HepG2 (cell line): ENCODE results near the gene ASB16. TPM values are rescaled to one million over a fixed set of nuclear protein-coding genes. Genes with fewer than 3 reads are reported as not detected.

Experiments used
- FOXO1 ChIP-seq: sonication (generic); formaldehyde crosslinking; IDR thresholded peaks from 2 replicates; pipeline ENCODE4 v1.4.0; 2020; ENCODE audit warnings: missing genetic modification reagents
- KLF15 ChIP-seq: sonication (generic); formaldehyde crosslinking; IDR thresholded peaks from 2 replicates; pipeline ENCODE4 v1.8.1; 2023; ENCODE audit warnings: borderline replicate concordance, mild to moderate bottlenecking, inconsistent platforms, missing genetic modification reagents, mixed read lengths
- POLR2AphosphoS2 ChIP-seq: IDR thresholded peaks from 2 replicates; pipeline ENCODE4 v1.6.1; 2011; ENCODE audit warnings: low read depth, low read length, improper control_type of control experiment
- PTBP1 ChIP-seq: fragments of 200-400 bp; formaldehyde crosslinking; IDR thresholded peaks from 2 replicates; pipeline ENCODE4 v1.6.1; 2018; ENCODE audit warnings: low read length, low read depth; ENCODE audit not compliant: poor library complexity, severe bottlenecking
- RARA ChIP-seq: IDR thresholded peaks from 2 replicates; pipeline ENCODE4 v1.6.1; 2016; ENCODE audit warnings: missing genetic modification reagents, missing compliant biosample characterization
- SAP130 ChIP-seq: IDR thresholded peaks from 2 replicates; pipeline ENCODE4 v1.6.1; 2016; ENCODE audit warnings: low read depth
- SP5 ChIP-seq: IDR thresholded peaks from 2 replicates; pipeline ENCODE4 v1.6.1; 2016; ENCODE audit warnings: low read depth, borderline replicate concordance
- WIZ ChIP-seq: sonication (generic); formaldehyde crosslinking; IDR thresholded peaks from 2 replicates; pipeline ENCODE4 v1.5.1; 2020; ENCODE audit warnings: mild to moderate bottlenecking, missing genetic modification reagents
- ZBTB21 ChIP-seq: sonication (generic); formaldehyde crosslinking; IDR thresholded peaks from 2 replicates; pipeline ENCODE4 v1.4.0; 2020; ENCODE audit warnings: missing genetic modification reagents
- ZNF446 ChIP-seq: sonication (generic); formaldehyde crosslinking; IDR thresholded peaks from 2 replicates; pipeline ENCODE4 v1.5.0; 2020; ENCODE audit warnings: mild to moderate bottlenecking, missing genetic modification reagents
- ZNF563 ChIP-seq: sonication (generic); formaldehyde crosslinking; IDR thresholded peaks from 2 replicates; pipeline ENCODE4 v1.8.0; 2022; ENCODE audit warnings: mild to moderate bottlenecking, moderate library complexity, missing genetic modification reagents
- ZNF83 ChIP-seq: sonication (generic); formaldehyde crosslinking; IDR thresholded peaks from 2 replicates; pipeline ENCODE4 v1.4.0; 2020; ENCODE audit warnings: missing genetic modification reagents, mild to moderate bottlenecking, borderline replicate concordance
- polyA plus RNA-seq, 8 experiments: library from polyadenylated mRNA; depleted of rRNA in 3 of 8; stranded (reverse) in 7 of 8; unstranded in 1 of 8; fragments of >200 nt; fragmentation: Illumina TruSeq in 4 of 8; extraction: Trizol in 4 of 8; gene quantifications; 2 replicates each; pipeline versions ENCODE4 v1.2.1 to v1.2.3, GENCODE V29; 2011 to 2016; ENCODE audit warnings: low read depth in 4 of 8, missing spikeins in 1 of 8, mixed read lengths in 1 of 8; ENCODE audit not compliant: insufficient read depth in 1 of 8
- total RNA-seq, 5 experiments: library from RNA; depleted of rRNA; stranded (reverse); fragments of >200 nt; fragmentation: Illumina TruSeq; extraction: Trizol; gene quantifications; 2 replicates each; pipeline ENCODE4 v1.2.3, GENCODE V29; 2016; ENCODE audit warnings: low read depth in 1 of 5
- TF ChIP-seq, protein P1 (sequence below): sonication (generic); formaldehyde crosslinking; conservative IDR thresholded peaks from 2 replicates; pipeline ENCODE4 v1.4.0; 2020; ENCODE audit warnings: missing genetic modification reagents
- TF ChIP-seq, protein P2 (sequence below): sonication (generic); formaldehyde crosslinking; IDR thresholded peaks from 2 replicates; pipeline ENCODE4 v1.9.0; 2021; ENCODE audit warnings: missing genetic modification reagents, mild to moderate bottlenecking, borderline replicate concordance
- TF ChIP-seq, protein P3 (sequence below): sonication (generic); formaldehyde crosslinking; IDR thresholded peaks from 2 replicates; pipeline ENCODE4 v1.4.0; 2020; ENCODE audit warnings: mild to moderate bottlenecking, low read depth, missing genetic modification reagents
- TF ChIP-seq, protein P4 (sequence below): sonication (generic); formaldehyde crosslinking; IDR thresholded peaks from 2 replicates; pipeline ENCODE4 v1.8.0; 2022; ENCODE audit warnings: mild to moderate bottlenecking, missing genetic modification reagents
- TF ChIP-seq, protein P5 (sequence below): sonication (generic); formaldehyde crosslinking; IDR thresholded peaks from 2 replicates; pipeline ENCODE4 v1.8.0; 2022; ENCODE audit warnings: missing genetic modification reagents, mild to moderate bottlenecking, borderline replicate concordance
- TF ChIP-seq, protein P6 (sequence below): sonication (generic); formaldehyde crosslinking; IDR thresholded peaks from 2 replicates; pipeline ENCODE4 v1.4.0; 2020; ENCODE audit warnings: mild to moderate bottlenecking, missing genetic modification reagents, borderline replicate concordance
- TF ChIP-seq, protein P7 (sequence below): IDR thresholded peaks from 2 replicates; pipeline ENCODE4 v1.6.1; 2018; ENCODE audit warnings: missing genetic modification reagents, mild to moderate bottlenecking, missing compliant biosample characterization

Gene ASB16
- total and polyA plus RNA-seq, 2 of the 13 experiments (the other 11 are each of a cell fraction or from before 2014, with no cell fraction given), result 0.07 TPM; not detected in 1

DNA sequence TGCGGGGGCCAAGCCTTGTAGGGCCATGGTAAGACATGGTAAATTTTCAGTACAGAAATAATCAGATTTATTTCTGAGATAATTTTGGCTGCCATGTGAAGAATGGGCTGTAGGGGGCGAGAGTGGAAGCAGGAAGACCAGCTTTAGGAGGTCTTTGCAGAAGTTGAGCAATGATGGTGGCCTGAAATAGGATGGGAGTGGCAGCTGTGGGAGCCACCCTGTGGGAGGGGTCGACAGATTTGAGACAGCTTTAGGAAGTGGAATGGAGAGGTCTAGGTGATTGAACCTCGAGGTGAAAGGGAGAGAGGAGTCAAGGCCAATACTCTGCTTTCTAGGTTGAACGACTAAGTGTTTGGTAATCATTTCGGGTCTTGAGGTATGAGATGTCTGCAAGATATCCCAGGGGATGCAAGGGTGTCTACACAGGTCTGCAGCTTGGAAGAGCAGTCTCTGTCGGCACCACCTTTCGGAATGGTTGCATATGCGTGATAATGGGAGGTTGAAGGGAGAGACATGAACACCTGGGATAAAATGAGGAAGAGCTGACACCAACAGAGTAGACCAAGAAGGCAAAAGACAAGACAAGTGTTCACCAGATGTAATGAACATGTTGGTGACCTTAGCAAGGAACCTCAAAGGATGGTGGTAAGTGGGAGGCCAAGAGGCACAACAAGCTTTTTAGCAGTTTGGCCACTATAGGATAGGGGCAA, 33.4 kb downstream of the ASB16 start (continued):
- TF ChIP-seq, protein P1, sequence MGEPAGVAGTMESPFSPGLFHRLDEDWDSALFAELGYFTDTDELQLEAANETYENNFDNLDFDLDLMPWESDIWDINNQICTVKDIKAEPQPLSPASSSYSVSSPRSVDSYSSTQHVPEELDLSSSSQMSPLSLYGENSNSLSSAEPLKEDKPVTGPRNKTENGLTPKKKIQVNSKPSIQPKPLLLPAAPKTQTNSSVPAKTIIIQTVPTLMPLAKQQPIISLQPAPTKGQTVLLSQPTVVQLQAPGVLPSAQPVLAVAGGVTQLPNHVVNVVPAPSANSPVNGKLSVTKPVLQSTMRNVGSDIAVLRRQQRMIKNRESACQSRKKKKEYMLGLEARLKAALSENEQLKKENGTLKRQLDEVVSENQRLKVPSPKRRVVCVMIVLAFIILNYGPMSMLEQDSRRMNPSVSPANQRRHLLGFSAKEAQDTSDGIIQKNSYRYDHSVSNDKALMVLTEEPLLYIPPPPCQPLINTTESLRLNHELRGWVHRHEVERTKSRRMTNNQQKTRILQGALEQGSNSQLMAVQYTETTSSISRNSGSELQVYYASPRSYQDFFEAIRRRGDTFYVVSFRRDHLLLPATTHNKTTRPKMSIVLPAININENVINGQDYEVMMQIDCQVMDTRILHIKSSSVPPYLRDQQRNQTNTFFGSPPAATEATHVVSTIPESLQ (CRISPR knock-in tag), result no peak
- TF ChIP-seq ZNF83 (no peak), ZBTB21 (CRISPR knock-in tag) (no peak), ZNF446 (CRISPR knock-in tag) (no peak), KLF15 (CRISPR knock-in tag) (no peak), SP5 (CRISPR knock-in tag) (peak; percentile 33; the same call in 1 of the 2 replicates), RARA (no peak), SAP130 (CRISPR knock-in tag) (peak; percentile 34; the same call in 1 of the 2 replicates), FOXO1 (CRISPR knock-in tag) (no peak), PTBP1 (no peak), POLR2AphosphoS2 (no peak), ZNF563 (CRISPR knock-in tag) (no peak), WIZ (CRISPR knock-in tag) (no peak)
- TF ChIP-seq, protein P2, sequence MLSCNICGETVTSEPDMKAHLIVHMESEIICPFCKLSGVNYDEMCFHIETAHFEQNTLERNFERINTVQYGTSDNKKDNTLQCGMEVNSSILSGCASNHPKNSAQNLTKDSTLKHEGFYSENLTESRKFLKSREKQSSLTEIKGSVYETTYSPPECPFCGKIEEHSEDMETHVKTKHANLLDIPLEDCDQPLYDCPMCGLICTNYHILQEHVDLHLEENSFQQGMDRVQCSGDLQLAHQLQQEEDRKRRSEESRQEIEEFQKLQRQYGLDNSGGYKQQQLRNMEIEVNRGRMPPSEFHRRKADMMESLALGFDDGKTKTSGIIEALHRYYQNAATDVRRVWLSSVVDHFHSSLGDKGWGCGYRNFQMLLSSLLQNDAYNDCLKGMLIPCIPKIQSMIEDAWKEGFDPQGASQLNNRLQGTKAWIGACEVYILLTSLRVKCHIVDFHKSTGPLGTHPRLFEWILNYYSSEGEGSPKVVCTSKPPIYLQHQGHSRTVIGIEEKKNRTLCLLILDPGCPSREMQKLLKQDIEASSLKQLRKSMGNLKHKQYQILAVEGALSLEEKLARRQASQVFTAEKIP, result no peak
- TF ChIP-seq, protein P3, sequence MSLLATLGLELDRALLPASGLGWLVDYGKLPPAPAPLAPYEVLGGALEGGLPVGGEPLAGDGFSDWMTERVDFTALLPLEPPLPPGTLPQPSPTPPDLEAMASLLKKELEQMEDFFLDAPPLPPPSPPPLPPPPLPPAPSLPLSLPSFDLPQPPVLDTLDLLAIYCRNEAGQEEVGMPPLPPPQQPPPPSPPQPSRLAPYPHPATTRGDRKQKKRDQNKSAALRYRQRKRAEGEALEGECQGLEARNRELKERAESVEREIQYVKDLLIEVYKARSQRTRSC (CRISPR knock-in tag), result no peak
- TF ChIP-seq, protein P4, sequence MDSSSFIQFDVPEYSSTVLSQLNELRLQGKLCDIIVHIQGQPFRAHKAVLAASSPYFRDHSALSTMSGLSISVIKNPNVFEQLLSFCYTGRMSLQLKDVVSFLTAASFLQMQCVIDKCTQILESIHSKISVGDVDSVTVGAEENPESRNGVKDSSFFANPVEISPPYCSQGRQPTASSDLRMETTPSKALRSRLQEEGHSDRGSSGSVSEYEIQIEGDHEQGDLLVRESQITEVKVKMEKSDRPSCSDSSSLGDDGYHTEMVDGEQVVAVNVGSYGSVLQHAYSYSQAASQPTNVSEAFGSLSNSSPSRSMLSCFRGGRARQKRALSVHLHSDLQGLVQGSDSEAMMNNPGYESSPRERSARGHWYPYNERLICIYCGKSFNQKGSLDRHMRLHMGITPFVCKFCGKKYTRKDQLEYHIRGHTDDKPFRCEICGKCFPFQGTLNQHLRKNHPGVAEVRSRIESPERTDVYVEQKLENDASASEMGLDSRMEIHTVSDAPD, result no peak
- TF ChIP-seq, protein P5, sequence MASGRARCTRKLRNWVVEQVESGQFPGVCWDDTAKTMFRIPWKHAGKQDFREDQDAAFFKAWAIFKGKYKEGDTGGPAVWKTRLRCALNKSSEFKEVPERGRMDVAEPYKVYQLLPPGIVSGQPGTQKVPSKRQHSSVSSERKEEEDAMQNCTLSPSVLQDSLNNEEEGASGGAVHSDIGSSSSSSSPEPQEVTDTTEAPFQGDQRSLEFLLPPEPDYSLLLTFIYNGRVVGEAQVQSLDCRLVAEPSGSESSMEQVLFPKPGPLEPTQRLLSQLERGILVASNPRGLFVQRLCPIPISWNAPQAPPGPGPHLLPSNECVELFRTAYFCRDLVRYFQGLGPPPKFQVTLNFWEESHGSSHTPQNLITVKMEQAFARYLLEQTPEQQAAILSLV, result no peak
- TF ChIP-seq, protein P6, sequence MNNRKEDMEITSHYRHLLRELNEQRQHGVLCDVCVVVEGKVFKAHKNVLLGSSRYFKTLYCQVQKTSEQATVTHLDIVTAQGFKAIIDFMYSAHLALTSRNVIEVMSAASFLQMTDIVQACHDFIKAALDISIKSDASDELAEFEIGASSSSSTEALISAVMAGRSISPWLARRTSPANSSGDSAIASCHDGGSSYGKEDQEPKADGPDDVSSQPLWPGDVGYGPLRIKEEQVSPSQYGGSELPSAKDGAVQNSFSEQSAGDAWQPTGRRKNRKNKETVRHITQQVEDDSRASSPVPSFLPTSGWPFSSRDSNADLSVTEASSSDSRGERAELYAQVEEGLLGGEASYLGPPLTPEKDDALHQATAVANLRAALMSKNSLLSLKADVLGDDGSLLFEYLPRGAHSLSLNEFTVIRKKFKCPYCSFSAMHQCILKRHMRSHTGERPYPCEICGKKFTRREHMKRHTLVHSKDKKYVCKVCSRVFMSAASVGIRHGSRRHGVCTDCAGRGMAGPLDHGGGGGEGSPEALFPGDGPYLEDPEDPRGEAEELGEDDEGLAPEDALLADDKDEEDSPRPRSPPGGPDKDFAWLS, result no peak
- TF ChIP-seq, protein P7, sequence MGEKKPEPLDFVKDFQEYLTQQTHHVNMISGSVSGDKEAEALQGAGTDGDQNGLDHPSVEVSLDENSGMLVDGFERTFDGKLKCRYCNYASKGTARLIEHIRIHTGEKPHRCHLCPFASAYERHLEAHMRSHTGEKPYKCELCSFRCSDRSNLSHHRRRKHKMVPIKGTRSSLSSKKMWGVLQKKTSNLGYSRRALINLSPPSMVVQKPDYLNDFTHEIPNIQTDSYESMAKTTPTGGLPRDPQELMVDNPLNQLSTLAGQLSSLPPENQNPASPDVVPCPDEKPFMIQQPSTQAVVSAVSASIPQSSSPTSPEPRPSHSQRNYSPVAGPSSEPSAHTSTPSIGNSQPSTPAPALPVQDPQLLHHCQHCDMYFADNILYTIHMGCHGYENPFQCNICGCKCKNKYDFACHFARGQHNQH (CRISPR knock-in tag), result peak; percentile 37; the same call in 1 of the 2 replicates
